Ishikawa (cell line): ENCODE measurements around the gene METTL23.

Experiments
- CEBPB ChIP-seq: IDR thresholded peaks from 2 replicates; pipeline ENCODE4 v1.6.1; 2012
- CREB1 ChIP-seq: IDR thresholded peaks from 2 replicates; pipeline ENCODE4 v1.6.1; 2012; ENCODE audit warnings: low read depth
- EGR1 ChIP-seq: IDR thresholded peaks from 2 replicates; pipeline ENCODE4 v1.6.1; 2012
- EP300 ChIP-seq: IDR thresholded peaks from 2 replicates; pipeline ENCODE4 v1.6.1; 2012; ENCODE audit warnings: borderline replicate concordance
- FOXM1 ChIP-seq: IDR thresholded peaks from 2 replicates; pipeline ENCODE4 v1.6.1; 2012; ENCODE audit warnings: low read depth, borderline replicate concordance
- NFIC ChIP-seq: IDR thresholded peaks from 2 replicates; pipeline ENCODE4 v1.6.1; 2012
- RAD21 ChIP-seq: IDR thresholded peaks from 2 replicates; pipeline ENCODE4 v1.6.1; 2012; ENCODE audit warnings: low read depth
- TAF1 ChIP-seq: IDR thresholded peaks from 2 replicates; pipeline ENCODE4 v1.6.1; 2012; ENCODE audit warnings: low read depth, mild to moderate bottlenecking
- TCF12 ChIP-seq: IDR thresholded peaks from 2 replicates; pipeline ENCODE4 v1.6.1; 2012; ENCODE audit warnings: low read depth
- TEAD4 ChIP-seq: IDR thresholded peaks from 2 replicates; pipeline ENCODE4 v1.6.1; 2012
- YY1 ChIP-seq: IDR thresholded peaks from 2 replicates; pipeline ENCODE4 v1.6.1; 2012; ENCODE audit warnings: low read depth
- ZBTB7A ChIP-seq: IDR thresholded peaks from 2 replicates; pipeline ENCODE4 v1.6.1; 2012; ENCODE audit warnings: low read depth
- TF ChIP-seq, protein P1 (sequence below): IDR thresholded peaks from 2 replicates; pipeline ENCODE4 v1.6.1; 2012
- TF ChIP-seq, protein P2 (sequence below): IDR thresholded peaks from 2 replicates; pipeline ENCODE4 v1.6.1; 2012; ENCODE audit warnings: low read depth, mild to moderate bottlenecking
- TF ChIP-seq, protein P3 (sequence below): IDR thresholded peaks from 2 replicates; pipeline ENCODE4 v1.6.1; 2012

Gene METTL23

GRCh38 chr17:76700617-76701470 lies 25.8 kb upstream of the METTL23 start:
- TF ChIP-seq, protein P1, sequence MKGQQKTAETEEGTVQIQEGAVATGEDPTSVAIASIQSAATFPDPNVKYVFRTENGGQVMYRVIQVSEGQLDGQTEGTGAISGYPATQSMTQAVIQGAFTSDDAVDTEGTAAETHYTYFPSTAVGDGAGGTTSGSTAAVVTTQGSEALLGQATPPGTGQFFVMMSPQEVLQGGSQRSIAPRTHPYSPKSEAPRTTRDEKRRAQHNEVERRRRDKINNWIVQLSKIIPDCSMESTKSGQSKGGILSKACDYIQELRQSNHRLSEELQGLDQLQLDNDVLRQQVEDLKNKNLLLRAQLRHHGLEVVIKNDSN: no peak
- TF ChIP-seq NFIC (no peak), YY1 (no peak), EP300 (no peak), CEBPB (no peak), CREB1 (no peak), ZBTB7A (no peak), FOXM1 (no peak), RAD21 (no peak), TCF12 (no peak)
- TF ChIP-seq, protein P2, sequence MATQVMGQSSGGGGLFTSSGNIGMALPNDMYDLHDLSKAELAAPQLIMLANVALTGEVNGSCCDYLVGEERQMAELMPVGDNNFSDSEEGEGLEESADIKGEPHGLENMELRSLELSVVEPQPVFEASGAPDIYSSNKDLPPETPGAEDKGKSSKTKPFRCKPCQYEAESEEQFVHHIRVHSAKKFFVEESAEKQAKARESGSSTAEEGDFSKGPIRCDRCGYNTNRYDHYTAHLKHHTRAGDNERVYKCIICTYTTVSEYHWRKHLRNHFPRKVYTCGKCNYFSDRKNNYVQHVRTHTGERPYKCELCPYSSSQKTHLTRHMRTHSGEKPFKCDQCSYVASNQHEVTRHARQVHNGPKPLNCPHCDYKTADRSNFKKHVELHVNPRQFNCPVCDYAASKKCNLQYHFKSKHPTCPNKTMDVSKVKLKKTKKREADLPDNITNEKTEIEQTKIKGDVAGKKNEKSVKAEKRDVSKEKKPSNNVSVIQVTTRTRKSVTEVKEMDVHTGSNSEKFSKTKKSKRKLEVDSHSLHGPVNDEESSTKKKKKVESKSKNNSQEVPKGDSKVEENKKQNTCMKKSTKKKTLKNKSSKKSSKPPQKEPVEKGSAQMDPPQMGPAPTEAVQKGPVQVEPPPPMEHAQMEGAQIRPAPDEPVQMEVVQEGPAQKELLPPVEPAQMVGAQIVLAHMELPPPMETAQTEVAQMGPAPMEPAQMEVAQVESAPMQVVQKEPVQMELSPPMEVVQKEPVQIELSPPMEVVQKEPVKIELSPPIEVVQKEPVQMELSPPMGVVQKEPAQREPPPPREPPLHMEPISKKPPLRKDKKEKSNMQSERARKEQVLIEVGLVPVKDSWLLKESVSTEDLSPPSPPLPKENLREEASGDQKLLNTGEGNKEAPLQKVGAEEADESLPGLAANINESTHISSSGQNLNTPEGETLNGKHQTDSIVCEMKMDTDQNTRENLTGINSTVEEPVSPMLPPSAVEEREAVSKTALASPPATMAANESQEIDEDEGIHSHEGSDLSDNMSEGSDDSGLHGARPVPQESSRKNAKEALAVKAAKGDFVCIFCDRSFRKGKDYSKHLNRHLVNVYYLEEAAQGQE: no peak
- TF ChIP-seq, protein P3, sequence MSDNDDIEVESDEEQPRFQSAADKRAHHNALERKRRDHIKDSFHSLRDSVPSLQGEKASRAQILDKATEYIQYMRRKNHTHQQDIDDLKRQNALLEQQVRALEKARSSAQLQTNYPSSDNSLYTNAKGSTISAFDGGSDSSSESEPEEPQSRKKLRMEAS: no peak

DNA sequence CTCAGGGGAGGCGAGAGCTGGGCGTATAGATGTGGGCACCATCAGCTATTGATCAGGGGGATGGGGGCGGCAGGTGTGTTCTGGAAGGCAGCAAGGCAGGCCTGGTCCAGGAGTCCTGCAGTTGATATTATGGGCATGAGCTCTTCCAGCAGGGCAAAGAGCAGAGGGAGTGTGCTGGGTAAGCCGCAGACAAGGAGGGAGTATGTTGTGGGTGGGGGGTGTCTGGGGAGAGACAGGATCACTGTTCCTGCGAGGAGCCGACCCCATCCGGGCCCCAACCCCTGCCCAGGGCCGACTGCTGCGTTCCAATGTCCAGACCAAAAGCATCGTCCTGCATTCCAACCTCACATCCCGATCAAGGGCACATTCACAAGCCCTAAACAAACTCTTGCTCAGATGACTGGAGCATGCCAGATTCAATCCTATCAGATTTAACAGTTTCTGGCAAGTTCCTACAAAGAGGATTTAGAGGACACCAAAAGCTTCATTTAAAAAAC lies 25.1 kb upstream of the METTL23 start:
- TF ChIP-seq CEBPB (no peak), TAF1 (no peak), RAD21 (no peak), NFIC (no peak), CREB1 (no peak), TEAD4 (no peak), EGR1 (no peak), TCF12 (no peak), FOXM1 (no peak)
- TF ChIP-seq, protein P3: no peak

DNA sequence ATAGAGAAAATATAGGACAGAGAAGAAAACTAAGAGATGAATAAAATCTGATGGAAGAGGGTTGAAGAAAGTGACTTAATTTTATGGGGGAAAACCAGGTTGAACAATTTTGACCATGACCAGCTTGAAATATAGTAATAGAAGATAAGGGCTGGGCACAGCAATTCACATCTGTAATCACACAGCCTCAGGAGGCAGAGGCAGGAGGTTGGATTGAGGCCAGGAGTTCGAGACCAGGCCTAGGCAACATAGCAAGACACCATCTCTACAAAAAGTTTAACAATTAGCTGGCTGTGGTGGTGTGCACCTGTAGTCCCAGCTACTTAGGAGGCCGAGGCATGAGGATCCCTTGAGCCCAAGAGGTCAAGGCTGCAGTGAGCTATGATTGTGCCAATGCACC lies 24.6 kb upstream of the METTL23 start:
- no peak for TF ChIP-seq EP300
- TF ChIP-seq, protein P2: no peak
- no peak for TF ChIP-seq ZBTB7A
- TF ChIP-seq TAF1: no peak
- TF ChIP-seq CREB1: no peak
- TF ChIP-seq EGR1: no peak

GRCh38 chr17:76702941-76703637 lies 23.6 kb upstream of the METTL23 start:
- no peak for TF ChIP-seq TAF1
- TF ChIP-seq YY1: no peak
- no peak for TF ChIP-seq CREB1
- TF ChIP-seq, protein P3: no peak
- TF ChIP-seq TCF12: no peak
- no peak for TF ChIP-seq RAD21
- no peak for TF ChIP-seq FOXM1

DNA sequence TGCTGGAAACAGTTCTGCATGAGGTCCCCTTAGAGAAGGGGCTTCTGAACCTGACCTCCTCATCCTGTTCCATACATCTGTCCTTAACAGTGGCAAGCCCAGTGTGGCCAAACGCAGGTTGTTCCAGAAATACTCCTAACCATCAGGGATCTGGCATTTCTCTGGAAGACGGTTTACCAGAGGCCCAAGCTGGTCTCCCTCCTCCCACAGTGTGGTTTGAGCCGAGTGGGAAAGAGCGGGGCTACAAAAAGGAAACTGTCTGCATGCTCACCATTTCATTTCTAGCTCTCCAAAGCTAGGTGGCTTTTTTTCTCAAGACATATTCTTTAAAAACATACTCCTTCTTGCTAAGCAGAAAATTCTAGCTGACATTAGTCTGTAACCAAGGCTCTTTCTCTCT lies 21.8 kb upstream of the METTL23 start:
- no peak for TF ChIP-seq NFIC
- TF ChIP-seq, protein P3: no peak
- no peak for TF ChIP-seq EGR1
- TF ChIP-seq TEAD4: no peak
- TF ChIP-seq TAF1: no peak
- no peak for TF ChIP-seq YY1
- no peak for TF ChIP-seq FOXM1
- no peak for TF ChIP-seq CREB1
- TF ChIP-seq, protein P1: no peak
- no peak for TF ChIP-seq RAD21
- TF ChIP-seq TCF12: no peak
- no peak for TF ChIP-seq CEBPB
